ENCODE measurements around the gene ASTN1. TPM values are rescaled to one million over a fixed set of nuclear protein-coding genes. Genes with fewer than 3 reads are reported as not detected.

Gene ASTN1
- total and polyA plus RNA-seq, 9 of the 15 experiments (the other 6 are each of a cell fraction or from before 2014, with no cell fraction given) = 0.05 to 0.22 (median 0.18) TPM

- CTCF ChIA-PET (ENCODE audit: low intra/inter-chr PET ratio) = no interaction called here
- H3K4me2 ChIP-seq (ENCODE audit: insufficient read depth, low read length) = peak overlapping the region; percentile 3; the same call in 1 of the 2 replicates
- no peak overlapping the region for H3K4me3 ChIP-seq
- H3K27me3 ChIP-seq (ENCODE audit: control insufficient read depth in 2 of 2, insufficient read depth in 2 of 2, low read length in 2 of 2) = no peaks in the 10 kb centered on the region
- intact Hi-C loops (cut with micrococcal nuclease) = no loop called here
- FAIRE-seq (no peak), ATAC-seq (no peak), DNase-seq (ENCODE audit: extremely low read depth in 1 of 4, low spot score in 3 of 4) (peak in 3 of 4 experiments; percentile 17 to 54 (median 25))
- H3K9me1 ChIP-seq (ENCODE audit: control insufficient read depth, insufficient read depth, low read length) = peaks cover 4% of the 10 kb centered on the region
- no peaks in the 10 kb centered on the region for H3K36me3 ChIP-seq (ENCODE audit: control insufficient read depth, insufficient read depth, low read length)
- H3K79me2 ChIP-seq (ENCODE audit: control insufficient read depth, insufficient read depth, low read length) = no peaks in the 10 kb centered on the region
- peaks cover 33 to 50% of the 10 kb centered on the region in 2 experiments for H3K4me1 ChIP-seq (replicated peaks in 1 of 2; ENCODE audit: control insufficient read depth in 2 of 2, insufficient read depth in 2 of 2, low read length in 2 of 2)
- WGBS (ENCODE audit: insufficient coverage, low coverage, missing lambda C conversion rate) = 34% methylated on average over 4 of the region's 4 CpGs
- BruUV-seq (replicated peaks) = no TSS peak
- in situ Hi-C loops (cut with MboI) = no loop called here
- H3K9me3 ChIP-seq (replicated peaks; ENCODE audit: control insufficient read depth, insufficient read depth, low read depth, low read length) = no peaks in the 10 kb centered on the region
- no peak overlapping the region for H3K9ac ChIP-seq (ENCODE audit: insufficient read depth in 1 of 2, low read depth in 2 of 2, low read length in 2 of 2)
- H4K20me1 ChIP-seq (replicated peaks; ENCODE audit: control insufficient read depth, insufficient read depth, low read length) = no peaks in the 10 kb centered on the region
- POLR2A ChIA-PET = interaction anchor here (0.7 kb wide), 3 partner anchors 437 to 1286 kb away, joined by 3 read pairs; no protein-coding TSS in a partner anchor
- peak overlapping the region; percentile 95 for H2AFZ ChIP-seq (ENCODE audit: low read depth, low read length)
- no peak overlapping the region for H3K27ac ChIP-seq (ENCODE audit: extremely low read depth, low read depth, low read length)
- no peak for TF ChIP-seq MEF2A (IDR thresholded peaks at IDR 0.05; ENCODE audit: control insufficient read depth, low read depth, low read length)
- peak; percentile 12; the same call in 1 of the 2 replicates for TF ChIP-seq TAL1 (IDR thresholded peaks at IDR 0.05)
- 0 out of 6 replicates have a peak, but pooled peaks of 1 of the 3 experiments have one; percentile 22 for TF ChIP-seq ZBTB11 (CRISPR knock-in tag; IDR thresholded peaks at IDR 0.05)
- TF ChIP-seq ETV5 (CRISPR knock-in tag; IDR thresholded peaks at IDR 0.05; ENCODE audit: low read depth) = peak; percentile 31; the same call in 1 of the 2 replicates
- TF ChIP-seq ARID1B (IDR thresholded peaks at IDR 0.05) = 0 out of 2 replicates have a peak, but pooled peaks have one; percentile 23
- TF ChIP-seq ARHGAP35 (IDR thresholded peaks at IDR 0.05; ENCODE audit: partially characterized antibody) = no peak
- no peak for TF ChIP-seq KAT8 (IDR thresholded peaks at IDR 0.05; ENCODE audit: low read depth)
- peak; percentile 52 for TF ChIP-seq CBFA2T3 (IDR thresholded peaks at IDR 0.05)
- TF ChIP-seq TCF3 (CRISPR knock-in tag; IDR thresholded peaks at IDR 0.05) = peak; percentile 72
Observed at GRCh38 chr1:176876966-176877515, 287.5 kb downstream of the ASTN1 start.

All from K562 (cell line).